HepG2 (cell line): ENCODE data around the gene MYO1E. TPM values are rescaled to one million over a fixed set of nuclear protein-coding genes. Genes with fewer than 3 reads are reported as not detected.

Experiments
- ATAC-seq: fragments of 200-7000 bp; cut with Tn5 transposase; 3 replicates; pipeline ENCODE4 v1.9.1; 2020; ENCODE audit warnings: mild to moderate bottlenecking, moderate library complexity
- BruUV-seq: library from RNA; stranded (reverse); fragments of 400-500 nt; replicated peaks from 2 replicates; lab custom pipeline; 2021; lab: Mats Ljungman, UMichigan
- CTCF ChIA-PET: fragments of 300-600 bp; formaldehyde crosslinking; extraction: SDS; loops from one replicate; lab custom pipeline; 2021; ENCODE audit warnings: low total read pairs, inconsistent platforms, low intra/inter-chr PET ratio; lab: Yijun Ruan, JAX
- POLR2A ChIA-PET: fragments of 350-600 bp; sonication (Branson Sonifier 250); formaldehyde crosslinking; loops from one replicate; lab custom pipeline; 2020; ENCODE audit warnings: antibody characterized with exemption, inconsistent platforms; lab: Yijun Ruan, JAX
- DNase-seq: peaks from one replicate; pipeline ENCODE4 v3.0.0-alpha.2; 2015; ENCODE audit warnings: low spot score
- FAIRE-seq: peaks from 3 replicates; lab custom pipeline; 2011; peaks lifted over from hg19 to GRCh38; lab: Jason Lieb, UNC
- H2AFZ ChIP-seq: one replicate; pipeline ENCODE4 v1.6.1; 2011; ENCODE audit warnings: low read length, inconsistent platforms
- H3K27ac ChIP-seq: fragments of 300-600 bp; 3 replicates; pipeline ENCODE4 v1.8.0; 2011; ENCODE audit warnings: mixed run types, mild to moderate bottlenecking, mixed read lengths, low read length, inconsistent platforms; ENCODE audit not compliant: insufficient read depth; ENCODE audit errors: extremely low read length
- H3K27me3 ChIP-seq, 2 experiments: fragments of 200-600 bp in 1 of 2; 2 replicates in 1 of 2; 3 replicates in 1 of 2; pipeline versions ENCODE4 v1.6.0 to v1.8.0; 2011; ENCODE audit warnings: low read length in 2 of 2, mild to moderate bottlenecking in 2 of 2, moderate library complexity in 2 of 2, inconsistent platforms in 1 of 2; ENCODE audit not compliant: insufficient read depth in 2 of 2, control insufficient read depth in 1 of 2
- H3K36me3 ChIP-seq, 2 experiments: fragments of 200-600 bp in 1 of 2; replicated peaks in 1 of 2; 2 replicates in 1 of 2; 3 replicates in 1 of 2; pipeline versions ENCODE4 v1.5.1 to v1.8.0; 2011; ENCODE audit warnings: low read length in 2 of 2, inconsistent platforms in 1 of 2; ENCODE audit not compliant: insufficient read depth in 2 of 2, control insufficient read depth in 1 of 2
- H3K4me1 ChIP-seq: 2 replicates; pipeline ENCODE4 v1.5.1; 2012; ENCODE audit warnings: low read length, inconsistent platforms; ENCODE audit not compliant: insufficient read depth
- H3K4me2 ChIP-seq: 2 replicates; pipeline ENCODE4 v1.6.0; 2011; ENCODE audit warnings: low read depth, low read length, inconsistent platforms
- H3K4me3 ChIP-seq, 3 experiments: fragments of 200-600 bp in 1 of 3; sonication (generic), shearing (Covaris generic) in 1 of 3; replicated peaks in 1 of 3; 2 replicates each; pipeline ENCODE4 v1.5.1; 2011 to 2016; ENCODE audit warnings: low read length in 3 of 3, inconsistent platforms in 2 of 3, low read depth in 2 of 3, mild to moderate bottlenecking in 2 of 3, control low read depth in 1 of 3, mixed read lengths in 1 of 3; ENCODE audit not compliant: insufficient read depth in 1 of 3
- H3K79me2 ChIP-seq: one replicate; pipeline ENCODE4 v1.6.1; 2011; ENCODE audit warnings: low read length, inconsistent platforms; ENCODE audit not compliant: insufficient read depth
- H3K9ac ChIP-seq: 2 replicates; pipeline ENCODE4 v1.6.0; 2011; ENCODE audit warnings: mild to moderate bottlenecking, low read depth, low read length, inconsistent platforms; ENCODE audit not compliant: insufficient read depth
- H3K9me3 ChIP-seq: 2 replicates; pipeline ENCODE4 v1.5.1; 2012; ENCODE audit warnings: mild to moderate bottlenecking, low read length
- H4K20me1 ChIP-seq: 2 replicates; pipeline ENCODE4 v1.6.0; 2011; ENCODE audit warnings: inconsistent platforms, mild to moderate bottlenecking, low read length, moderate library complexity; ENCODE audit not compliant: insufficient read depth
- ARID5B ChIP-seq: IDR thresholded peaks from 2 replicates; pipeline ENCODE4 v1.4.0; 2020; ENCODE audit warnings: mild to moderate bottlenecking, missing genetic modification reagents
- FOSL2 ChIP-seq: sonication (generic); formaldehyde crosslinking; IDR thresholded peaks from 2 replicates; pipeline ENCODE4 v1.4.0; 2020; ENCODE audit warnings: missing genetic modification reagents
- HNF4G ChIP-seq, 2 experiments: sonication (generic) in 1 of 2; formaldehyde crosslinking in 1 of 2; IDR thresholded peaks; 2 replicates each; pipeline versions ENCODE4 v1.4.0 to v1.6.1; 2011 to 2020; ENCODE audit warnings: borderline replicate concordance in 2 of 2, low read depth in 2 of 2, mild to moderate bottlenecking in 2 of 2, low read length in 1 of 2, missing genetic modification reagents in 1 of 2, moderate library complexity in 1 of 2
- NR0B2 ChIP-seq: sonication (generic); formaldehyde crosslinking; IDR thresholded peaks from 2 replicates; pipeline ENCODE4 v1.4.0; 2020; ENCODE audit warnings: mild to moderate bottlenecking, missing genetic modification reagents
- SALL1 ChIP-seq: sonication (generic); formaldehyde crosslinking; IDR thresholded peaks from 2 replicates; pipeline ENCODE4 v1.8.0; 2022; ENCODE audit warnings: mild to moderate bottlenecking, missing genetic modification reagents
- SAP130 ChIP-seq: IDR thresholded peaks from 2 replicates; pipeline ENCODE4 v1.6.1; 2016; ENCODE audit warnings: low read depth
- TEAD3 ChIP-seq: optimal IDR thresholded peaks from 2 replicates; pipeline ENCODE3; 2016; ENCODE audit warnings: borderline replicate concordance
- ZBTB38 ChIP-seq: sonication (generic); formaldehyde crosslinking; IDR thresholded peaks from 2 replicates; pipeline ENCODE4 v1.5.1; 2020; ENCODE audit warnings: mild to moderate bottlenecking, missing genetic modification reagents
- ZNF605 ChIP-seq: sonication (generic); formaldehyde crosslinking; IDR thresholded peaks from 2 replicates; pipeline ENCODE4 v1.8.0; 2022; ENCODE audit warnings: mild to moderate bottlenecking, missing genetic modification reagents
- WGBS: methylation state at CpG from one replicate; pipeline ENCODE4 v1.1.6; 2017; ENCODE audit warnings: low lambda C conversion rate; 5-methylcytosine and 5-hydroxymethylcytosine counted together
- in situ Hi-C: cut with HindIII; loops from 2 replicates; pipeline ENCODE4 v1.10.0; 2017; ENCODE audit warnings: low pct_unique_long_range_greater_than_20kb; ENCODE audit not compliant: extremely low pct_ligation_motif_present
- intact Hi-C: fragments of 100-400 bp; cut with micrococcal nuclease; formaldehyde crosslinking; loops from one replicate; pipeline ENCODE4 v1.10.0; 2022; ENCODE audit not compliant: unreplicated experiment
- polyA plus RNA-seq, 8 experiments: library from polyadenylated mRNA; depleted of rRNA in 3 of 8; stranded (reverse) in 7 of 8; unstranded in 1 of 8; fragments of >200 nt; fragmentation: Illumina TruSeq in 4 of 8; extraction: Trizol in 4 of 8; gene quantifications; 2 replicates each; pipeline versions ENCODE4 v1.2.1 to v1.2.3, GENCODE V29; 2011 to 2016; ENCODE audit warnings: low read depth in 4 of 8, missing spikeins in 1 of 8, mixed read lengths in 1 of 8; ENCODE audit not compliant: insufficient read depth in 1 of 8
- total RNA-seq, 5 experiments: library from RNA; depleted of rRNA; stranded (reverse); fragments of >200 nt; fragmentation: Illumina TruSeq; extraction: Trizol; gene quantifications; 2 replicates each; pipeline ENCODE4 v1.2.3, GENCODE V29; 2016; ENCODE audit warnings: low read depth in 1 of 5
- TF ChIP-seq, protein P1 (sequence below): sonication (generic); formaldehyde crosslinking; IDR thresholded peaks from 2 replicates; pipeline ENCODE4 v1.9.0; 2022; ENCODE audit warnings: low read depth, missing genetic modification reagents
- TF ChIP-seq, protein P2 (sequence below): sonication (generic); formaldehyde crosslinking; IDR thresholded peaks from 2 replicates; pipeline ENCODE4 v1.5.1; 2020; ENCODE audit warnings: mild to moderate bottlenecking, missing genetic modification reagents, moderate library complexity

The MYO1E gene
- total and polyA plus RNA-seq, 2 of the 13 experiments (the other 11 are each of a cell fraction or from before 2014, with no cell fraction given), result 15.7 to 25.1 TPM

- Histone ChIP-seq H3K9me3 (no peaks in the 10 kb centered on the region), H3K27me3 (no peaks in the 10 kb centered on the region), H2AFZ (no peak overlapping the region), H3K36me3 (no peaks in the 10 kb centered on the region), H3K79me2 (peaks cover 6% of the 10 kb centered on the region), H3K4me1 (peaks cover 69% of the 10 kb centered on the region), H4K20me1 (no peaks in the 10 kb centered on the region), H3K4me2 (peak overlapping the region; percentile 36), H3K4me3 (peak overlapping the region in 1 of 3 experiments; percentile 32; a peak in 1 of 6 replicates), H3K27ac (peak overlapping the region; percentile 56), H3K9ac (peak overlapping the region; percentile 26; the same call in 1 of the 2 replicates)
- ATAC-seq (peak; percentile 64), DNase-seq (peak; percentile 38), FAIRE-seq (peak; percentile 4)
- ChIA-PET POLR2A (no interaction called here), CTCF (no interaction called here)
- in situ Hi-C loops (no loop called here), intact Hi-C loops (no loop called here)
- BruUV-seq, result no TSS peak
- WGBS, result 32% methylated on average over 6 of the region's 7 CpGs
- TF ChIP-seq NR0B2 (no peak), ZBTB38 (CRISPR knock-in tag) (peak; percentile 48; the same call in 1 of the 2 replicates), FOSL2 (CRISPR knock-in tag) (peak; percentile 46), SAP130 (CRISPR knock-in tag) (peak; percentile 52), TEAD3 (CRISPR knock-in tag) (peak; percentile 49), ARID5B (CRISPR knock-in tag) (peak; percentile 43), SALL1 (peak; percentile 33; the same call in 1 of the 2 replicates), HNF4G (IDR thresholded peaks at IDR 0.05; ENCODE audit: borderline replicate concordance, low read depth, low read length) (peak; percentile 12; the same call in 1 of the 2 replicates), HNF4G (CRISPR knock-in tag; IDR thresholded peaks at IDR 0.05; ENCODE audit: borderline replicate concordance, low read depth) (no peak), ZNF605 (CRISPR knock-in tag) (peak; percentile 57; the same call in 1 of the 2 replicates)
- TF ChIP-seq, protein P1, sequence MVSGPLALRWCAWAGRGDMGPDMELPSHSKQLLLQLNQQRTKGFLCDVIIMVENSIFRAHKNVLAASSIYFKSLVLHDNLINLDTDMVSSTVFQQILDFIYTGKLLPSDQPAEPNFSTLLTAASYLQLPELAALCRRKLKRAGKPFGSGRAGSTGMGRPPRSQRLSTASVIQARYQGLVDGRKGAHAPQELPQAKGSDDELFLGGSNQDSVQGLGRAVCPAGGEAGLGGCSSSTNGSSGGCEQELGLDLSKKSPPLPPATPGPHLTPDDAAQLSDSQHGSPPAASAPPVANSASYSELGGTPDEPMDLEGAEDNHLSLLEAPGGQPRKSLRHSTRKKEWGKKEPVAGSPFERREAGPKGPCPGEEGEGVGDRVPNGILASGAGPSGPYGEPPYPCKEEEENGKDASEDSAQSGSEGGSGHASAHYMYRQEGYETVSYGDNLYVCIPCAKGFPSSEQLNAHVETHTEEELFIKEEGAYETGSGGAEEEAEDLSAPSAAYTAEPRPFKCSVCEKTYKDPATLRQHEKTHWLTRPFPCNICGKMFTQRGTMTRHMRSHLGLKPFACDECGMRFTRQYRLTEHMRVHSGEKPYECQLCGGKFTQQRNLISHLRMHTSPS, result peak; percentile 95
- TF ChIP-seq, protein P2, sequence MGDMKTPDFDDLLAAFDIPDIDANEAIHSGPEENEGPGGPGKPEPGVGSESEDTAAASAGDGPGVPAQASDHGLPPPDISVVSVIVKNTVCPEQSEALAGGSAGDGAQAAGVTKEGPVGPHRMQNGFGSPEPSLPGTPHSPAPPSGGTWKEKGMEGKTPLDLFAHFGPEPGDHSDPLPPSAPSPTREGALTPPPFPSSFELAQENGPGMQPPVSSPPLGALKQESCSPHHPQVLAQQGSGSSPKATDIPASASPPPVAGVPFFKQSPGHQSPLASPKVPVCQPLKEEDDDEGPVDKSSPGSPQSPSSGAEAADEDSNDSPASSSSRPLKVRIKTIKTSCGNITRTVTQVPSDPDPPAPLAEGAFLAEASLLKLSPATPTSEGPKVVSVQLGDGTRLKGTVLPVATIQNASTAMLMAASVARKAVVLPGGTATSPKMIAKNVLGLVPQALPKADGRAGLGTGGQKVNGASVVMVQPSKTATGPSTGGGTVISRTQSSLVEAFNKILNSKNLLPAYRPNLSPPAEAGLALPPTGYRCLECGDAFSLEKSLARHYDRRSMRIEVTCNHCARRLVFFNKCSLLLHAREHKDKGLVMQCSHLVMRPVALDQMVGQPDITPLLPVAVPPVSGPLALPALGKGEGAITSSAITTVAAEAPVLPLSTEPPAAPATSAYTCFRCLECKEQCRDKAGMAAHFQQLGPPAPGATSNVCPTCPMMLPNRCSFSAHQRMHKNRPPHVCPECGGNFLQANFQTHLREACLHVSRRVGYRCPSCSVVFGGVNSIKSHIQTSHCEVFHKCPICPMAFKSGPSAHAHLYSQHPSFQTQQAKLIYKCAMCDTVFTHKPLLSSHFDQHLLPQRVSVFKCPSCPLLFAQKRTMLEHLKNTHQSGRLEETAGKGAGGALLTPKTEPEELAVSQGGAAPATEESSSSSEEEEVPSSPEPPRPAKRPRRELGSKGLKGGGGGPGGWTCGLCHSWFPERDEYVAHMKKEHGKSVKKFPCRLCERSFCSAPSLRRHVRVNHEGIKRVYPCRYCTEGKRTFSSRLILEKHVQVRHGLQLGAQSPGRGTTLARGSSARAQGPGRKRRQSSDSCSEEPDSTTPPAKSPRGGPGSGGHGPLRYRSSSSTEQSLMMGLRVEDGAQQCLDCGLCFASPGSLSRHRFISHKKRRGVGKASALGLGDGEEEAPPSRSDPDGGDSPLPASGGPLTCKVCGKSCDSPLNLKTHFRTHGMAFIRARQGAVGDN (CRISPR knock-in tag), result peak; percentile 55
Observed at GRCh38 chr15:59283717-59284391, 88.8 kb downstream of the MYO1E start.
